Measurements from ENCODE around the gene PRKCB. TPM values are rescaled to one million over a fixed set of nuclear protein-coding genes. Genes with fewer than 3 reads are reported as not detected.

The PRKCB gene
- total and polyA plus RNA-seq, 4 donors: 1.6 to 9.4 (median 4.0) TPM

- no peak for TF ChIP-seq CTCF (IDR thresholded peaks at IDR 0.05; ENCODE audit: low read depth, low read length, missing input control)
Measured at GRCh38 chr16:23823475-23824384, 12.1 kb upstream of the PRKCB start (continued).

DNA sequence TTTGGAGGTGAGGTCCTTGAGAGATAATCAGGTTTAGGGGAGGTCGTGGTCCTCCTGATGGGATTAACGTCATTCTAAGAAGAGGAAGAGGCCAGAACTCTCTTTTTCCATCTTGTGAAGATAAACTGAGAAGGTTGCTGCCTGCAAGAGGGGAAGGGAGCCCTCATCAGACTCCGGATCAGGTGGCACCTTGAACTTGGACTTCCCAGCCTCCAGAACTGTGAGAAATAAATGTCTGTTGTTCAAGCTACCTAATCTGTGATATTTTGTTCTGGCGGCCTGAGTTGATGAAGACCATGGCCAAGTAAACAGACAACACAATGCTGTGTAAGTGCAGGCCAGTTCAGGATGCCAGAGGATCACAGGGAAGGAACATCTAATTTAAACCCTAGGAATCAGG is 10.9 kb upstream of the PRKCB start:
- H3K9me3 ChIP-seq (ENCODE audit: control insufficient read depth in 4 of 4, low read length in 3 of 4): peaks cover 0 to 6% (median 2%) of the 10 kb centered on the region in 4 donors
- H3K9ac ChIP-seq (ENCODE audit: low read depth in 1 of 2, low read length in 2 of 2): no peak overlapping the region
- no peak overlapping the region for H3K4me3 ChIP-seq (ENCODE audit: low read depth in 1 of 3, low read length in 3 of 3)
- no peaks in the 10 kb centered on the region for H3K4me1 ChIP-seq (ENCODE audit: control insufficient read depth in 4 of 4, insufficient read depth in 4 of 4, low read length in 3 of 4)
- WGBS: 48% methylated on average over 4 of the region's 4 CpGs
- H3K36me3 ChIP-seq (ENCODE audit: control insufficient read depth in 4 of 4, insufficient read depth in 3 of 4, low read depth in 1 of 4, low read length in 3 of 4): no peaks in the 10 kb centered on the region
- no peak for DNase-seq (ENCODE audit: low spot score)
- TF ChIP-seq RXRA (IDR thresholded peaks at IDR 0.05) (no peak), NR2F2 (IDR thresholded peaks at IDR 0.05) (no peak), ATF3 (IDR thresholded peaks at IDR 0.05) (no peak), CTCF (IDR thresholded peaks at IDR 0.05; ENCODE audit: low read depth, low read length, missing input control) (no peak), RAD21 (IDR thresholded peaks at IDR 0.05) (no peak), TAF1 (conservative IDR thresholded peaks at IDR 0.05) (no peak), EGR1 (IDR thresholded peaks at IDR 0.05; ENCODE audit: low read depth in 2 of 2) (no peak), ZBTB33 (IDR thresholded peaks at IDR 0.05) (no peak)
- H3K27ac ChIP-seq (ENCODE audit: low read depth in 1 of 2, low read length in 2 of 2): no peak overlapping the region
- no peaks in the 10 kb centered on the region for H3K27me3 ChIP-seq (ENCODE audit: control insufficient read depth in 4 of 4, insufficient read depth in 4 of 4, low read length in 3 of 4)

DNA sequence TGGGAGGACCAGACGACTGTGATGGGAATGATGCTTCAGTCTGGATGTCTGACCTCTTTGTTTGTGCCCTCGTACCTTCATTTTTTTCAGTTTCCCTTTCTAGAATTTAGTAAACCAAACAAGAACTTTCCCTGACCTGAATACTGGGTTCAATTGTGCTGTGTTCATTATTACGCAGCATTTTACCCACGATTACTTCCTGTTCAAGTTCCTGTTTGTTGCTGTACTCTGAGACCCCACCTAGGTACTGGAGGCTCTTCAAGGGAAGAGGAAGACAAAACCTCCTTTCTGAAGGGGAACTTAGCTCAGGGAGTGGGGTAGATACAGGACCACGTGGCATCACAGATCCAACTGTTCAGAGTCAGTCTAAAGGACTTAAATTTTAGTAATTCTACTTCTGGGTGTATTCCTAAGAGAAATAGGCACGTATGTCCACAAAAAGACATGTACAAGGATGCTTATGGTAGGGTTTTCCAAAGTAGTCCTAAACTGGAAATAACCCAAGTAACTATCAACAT is 9.2 kb upstream of the PRKCB start:
- no peak for DNase-seq (ENCODE audit: low spot score)
- TF ChIP-seq, protein P1, sequence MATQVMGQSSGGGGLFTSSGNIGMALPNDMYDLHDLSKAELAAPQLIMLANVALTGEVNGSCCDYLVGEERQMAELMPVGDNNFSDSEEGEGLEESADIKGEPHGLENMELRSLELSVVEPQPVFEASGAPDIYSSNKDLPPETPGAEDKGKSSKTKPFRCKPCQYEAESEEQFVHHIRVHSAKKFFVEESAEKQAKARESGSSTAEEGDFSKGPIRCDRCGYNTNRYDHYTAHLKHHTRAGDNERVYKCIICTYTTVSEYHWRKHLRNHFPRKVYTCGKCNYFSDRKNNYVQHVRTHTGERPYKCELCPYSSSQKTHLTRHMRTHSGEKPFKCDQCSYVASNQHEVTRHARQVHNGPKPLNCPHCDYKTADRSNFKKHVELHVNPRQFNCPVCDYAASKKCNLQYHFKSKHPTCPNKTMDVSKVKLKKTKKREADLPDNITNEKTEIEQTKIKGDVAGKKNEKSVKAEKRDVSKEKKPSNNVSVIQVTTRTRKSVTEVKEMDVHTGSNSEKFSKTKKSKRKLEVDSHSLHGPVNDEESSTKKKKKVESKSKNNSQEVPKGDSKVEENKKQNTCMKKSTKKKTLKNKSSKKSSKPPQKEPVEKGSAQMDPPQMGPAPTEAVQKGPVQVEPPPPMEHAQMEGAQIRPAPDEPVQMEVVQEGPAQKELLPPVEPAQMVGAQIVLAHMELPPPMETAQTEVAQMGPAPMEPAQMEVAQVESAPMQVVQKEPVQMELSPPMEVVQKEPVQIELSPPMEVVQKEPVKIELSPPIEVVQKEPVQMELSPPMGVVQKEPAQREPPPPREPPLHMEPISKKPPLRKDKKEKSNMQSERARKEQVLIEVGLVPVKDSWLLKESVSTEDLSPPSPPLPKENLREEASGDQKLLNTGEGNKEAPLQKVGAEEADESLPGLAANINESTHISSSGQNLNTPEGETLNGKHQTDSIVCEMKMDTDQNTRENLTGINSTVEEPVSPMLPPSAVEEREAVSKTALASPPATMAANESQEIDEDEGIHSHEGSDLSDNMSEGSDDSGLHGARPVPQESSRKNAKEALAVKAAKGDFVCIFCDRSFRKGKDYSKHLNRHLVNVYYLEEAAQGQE (IDR thresholded peaks at IDR 0.05): no peak
- TF ChIP-seq MAX (IDR thresholded peaks at IDR 0.05) (peak; percentile 42), SP1 (IDR thresholded peaks at IDR 0.05) (peak; percentile 9), ZBTB33 (IDR thresholded peaks at IDR 0.05) (no peak), GABPA (IDR thresholded peaks at IDR 0.05 in 1 of 2, conservative IDR thresholded peaks at IDR 0.05 in 1 of 2) (peak in 1 of 2 donors; percentile 18), RXRA (IDR thresholded peaks at IDR 0.05) (peak; percentile 17 to 30)
- Histone ChIP-seq H3K4me3 (ENCODE audit: low read depth in 1 of 3, low read length in 3 of 3) (no peak overlapping the region), H3K4me1 (ENCODE audit: control insufficient read depth in 4 of 4, insufficient read depth in 4 of 4, low read length in 3 of 4) (no peaks in the 10 kb centered on the region), H3K9ac (ENCODE audit: low read depth in 1 of 2, low read length in 2 of 2) (no peak overlapping the region), H3K27me3 (ENCODE audit: control insufficient read depth in 4 of 4, insufficient read depth in 4 of 4, low read length in 3 of 4) (no peaks in the 10 kb centered on the region), H3K9me3 (ENCODE audit: control insufficient read depth in 4 of 4, low read length in 3 of 4) (peaks cover 0 to 6% (median 3%) of the 10 kb centered on the region in 4 donors), H3K27ac (ENCODE audit: low read depth in 1 of 2, low read length in 2 of 2) (peak overlapping the region in 1 of 2 donors; percentile 54), H3K36me3 (ENCODE audit: control insufficient read depth in 4 of 4, insufficient read depth in 3 of 4, low read depth in 1 of 4, low read length in 3 of 4) (no peaks in the 10 kb centered on the region)
- WGBS: 35% methylated on average over 6 of the region's 6 CpGs
